ENCODE data around the gene MFRP.

MFRP gene

GRCh38 chr11:119338965-119339588 is 7.4 kb downstream of the MFRP start:
- DNase-seq (ENCODE audit: low read depth in 2 of 3, low spot score in 2 of 3): no peak

DNA sequence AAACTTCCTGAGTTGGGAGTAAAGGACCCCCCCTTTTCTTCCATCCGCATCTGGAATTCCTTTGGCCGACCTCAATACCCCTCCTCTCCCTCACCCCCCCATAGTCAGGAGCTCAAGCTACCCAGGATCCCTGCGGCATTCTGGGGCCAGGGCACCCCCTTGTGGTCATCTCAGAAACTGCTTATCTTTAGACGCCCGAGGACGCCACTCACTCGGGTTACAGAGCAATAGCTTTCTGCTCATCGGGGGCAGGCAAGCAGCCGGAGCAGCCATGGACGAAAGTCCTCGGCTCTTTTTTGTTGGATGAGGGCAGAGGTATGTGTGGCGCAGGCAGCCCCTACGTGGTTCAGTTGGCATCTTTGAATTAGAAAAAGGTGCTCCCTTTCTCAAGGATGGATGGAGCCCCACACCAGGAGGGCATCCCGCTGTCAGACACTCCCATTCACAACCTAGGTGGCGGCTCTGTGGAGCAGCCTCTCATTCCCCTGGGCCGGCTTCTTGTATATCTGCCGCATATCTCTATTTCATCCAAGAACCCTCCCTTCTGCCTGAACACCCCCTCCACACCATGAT is 8.1 kb downstream of the MFRP start:
- peak in 2 of 3 experiments; percentile 42 to 58 for DNase-seq (ENCODE audit: low read depth in 2 of 3, low spot score in 2 of 3)

- no peak for DNase-seq (ENCODE audit: low read depth in 2 of 3, low spot score in 2 of 3)
Observed at GRCh38 chr11:119337581-119338317, 8.8 kb downstream of the MFRP start.

DNA sequence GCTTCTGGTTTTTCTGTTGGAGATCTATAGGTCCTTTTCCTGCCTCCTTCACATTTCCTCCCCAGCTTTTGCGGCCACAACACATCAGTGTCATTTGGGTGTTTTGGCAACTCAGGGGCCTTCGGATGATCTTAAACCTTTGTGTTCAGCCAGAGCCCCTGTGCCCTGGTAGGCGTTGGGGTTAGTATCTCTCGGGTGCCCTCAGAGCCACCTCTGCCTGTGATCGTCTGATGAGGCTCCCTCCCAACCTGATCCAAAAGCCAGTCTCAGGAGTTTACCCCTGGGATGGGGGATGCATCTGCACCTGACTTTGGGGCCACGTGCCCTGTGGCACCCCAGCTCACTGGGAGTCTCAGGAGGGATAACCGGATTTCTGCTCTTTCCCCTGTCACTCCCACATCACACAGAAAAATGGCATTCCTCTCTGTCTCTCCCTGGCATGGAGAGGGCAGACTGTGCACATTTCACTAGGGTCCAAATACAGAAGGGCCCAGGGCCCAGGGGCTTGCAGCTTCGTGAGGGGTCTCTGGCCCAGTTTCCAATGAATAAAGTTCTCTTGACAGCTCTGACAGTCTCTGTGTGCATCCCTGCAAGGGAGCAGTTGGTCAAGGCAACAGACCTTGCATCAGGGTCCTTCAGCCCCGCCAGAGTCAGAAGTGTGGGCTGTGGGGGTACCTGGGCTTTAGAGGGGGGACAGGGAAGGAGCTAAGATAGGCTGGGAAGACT is 9.6 kb downstream of the MFRP start:
- no peak for DNase-seq (ENCODE audit: low read depth in 2 of 3, low spot score in 2 of 3)

DNA sequence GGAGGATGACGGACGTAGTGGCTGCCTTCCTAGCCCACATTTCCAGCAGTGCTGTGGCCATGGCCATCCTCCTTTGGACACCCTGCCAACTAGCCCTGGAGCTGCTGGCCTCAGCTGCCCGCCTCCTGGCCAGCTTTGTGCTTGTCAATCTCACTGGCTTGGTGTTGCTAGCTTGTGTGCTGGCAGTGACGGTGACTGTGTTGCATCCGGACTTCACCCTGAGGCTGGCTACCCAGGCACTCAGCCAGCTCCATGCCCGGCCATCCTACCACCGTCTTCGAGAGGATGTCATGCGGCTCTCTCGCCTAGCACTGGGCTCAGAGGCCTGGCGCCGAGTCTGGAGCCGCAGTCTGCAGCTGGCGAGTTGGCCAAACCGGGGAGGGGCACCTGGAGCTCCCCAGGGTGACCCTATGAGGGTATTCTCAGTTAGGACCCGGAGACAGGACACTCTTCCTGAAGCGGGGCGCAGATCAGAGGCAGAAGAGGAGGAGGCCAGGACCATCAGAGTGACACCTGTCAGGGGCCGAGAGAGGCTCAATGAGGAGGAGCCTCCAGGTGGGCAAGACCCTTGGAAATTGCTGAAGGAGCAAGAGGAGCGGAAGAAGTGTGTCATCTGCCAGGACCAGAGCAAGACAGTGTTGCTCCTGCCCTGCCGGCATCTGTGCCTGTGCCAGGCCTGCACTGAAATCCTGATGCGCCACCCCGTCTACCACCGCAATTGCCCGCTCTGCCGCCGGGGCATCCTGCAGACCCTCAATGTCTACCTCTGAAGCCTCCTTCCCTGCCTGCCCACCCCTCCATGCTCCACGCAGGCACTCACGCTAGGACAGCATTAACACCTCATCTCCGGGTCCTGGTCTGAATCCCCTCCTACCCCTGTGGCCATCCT is 10.6 kb downstream of the MFRP start:
- no peak for DNase-seq (ENCODE audit: low read depth in 2 of 3, low spot score in 2 of 3)

DNA sequence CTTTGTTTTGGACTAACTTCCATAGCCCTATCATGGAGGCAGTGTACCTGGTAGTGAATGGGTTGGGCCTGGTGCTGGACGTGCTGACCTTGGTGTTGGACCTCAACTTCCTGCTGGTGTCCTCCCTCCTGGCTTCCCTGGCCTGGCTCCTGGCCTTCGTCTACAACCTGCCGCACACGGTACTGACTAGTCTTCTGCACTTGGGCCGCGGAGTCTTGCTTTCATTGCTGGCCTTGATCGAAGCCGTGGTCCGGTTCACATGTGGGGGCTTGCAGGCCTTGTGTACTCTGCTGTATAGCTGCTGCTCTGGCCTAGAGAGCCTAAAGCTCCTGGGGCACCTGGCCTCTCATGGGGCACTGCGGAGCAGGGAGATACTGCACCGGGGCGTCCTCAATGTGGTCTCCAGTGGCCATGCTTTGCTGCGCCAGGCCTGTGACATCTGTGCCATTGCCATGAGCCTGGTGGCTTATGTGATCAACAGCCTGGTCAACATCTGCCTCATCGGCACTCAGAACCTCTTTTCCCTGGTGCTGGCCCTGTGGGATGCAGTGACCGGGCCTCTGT is 11.3 kb downstream of the MFRP start:
- DNase-seq (ENCODE audit: low read depth in 2 of 3, low spot score in 2 of 3): no peak

DNA sequence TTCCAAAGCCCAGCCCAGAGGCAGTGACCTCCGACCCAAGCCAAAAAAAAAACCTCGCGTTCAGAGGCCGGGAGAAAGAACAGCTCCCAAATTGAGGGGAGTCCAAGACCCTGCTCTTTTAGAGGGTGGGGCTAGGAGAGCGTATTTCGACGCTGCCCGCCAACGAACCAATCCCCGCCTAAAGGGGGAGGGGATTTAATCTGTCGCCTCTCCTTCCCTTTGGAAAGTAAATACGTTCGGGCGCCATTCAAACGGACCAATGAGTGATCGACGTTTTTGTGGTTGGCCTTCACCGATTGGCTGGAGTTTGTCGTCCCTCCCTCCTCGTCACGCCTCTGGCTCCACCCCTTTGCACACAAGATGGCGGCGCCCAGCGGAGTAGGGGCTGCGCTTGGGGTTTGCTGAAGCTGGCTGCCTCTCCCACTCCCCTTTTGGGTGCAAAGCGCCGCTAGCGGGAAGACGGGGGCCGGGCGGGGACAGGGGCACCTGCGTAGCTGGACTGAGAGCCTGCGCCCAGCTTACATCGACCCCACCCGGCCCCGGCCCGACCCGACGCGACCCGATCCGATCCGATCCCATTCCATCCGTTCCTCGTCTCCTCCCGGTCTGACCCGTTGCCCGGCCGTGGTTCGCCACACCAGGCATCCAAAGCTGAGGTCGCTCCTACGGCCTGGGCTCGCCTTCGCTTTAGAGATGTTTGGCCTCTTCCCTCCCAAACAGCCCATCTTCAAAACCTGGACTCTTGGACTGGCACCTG is 12.2 kb downstream of the MFRP start, which contains the start of gene RNF26:
RNF26 (plus strand) TSS at position 354 of the 757 bp plus-strand sequence. CDS start 596 bp downstream, outside the sequence.
- DNase-seq (ENCODE audit: low read depth in 2 of 3, low spot score in 2 of 3): peak; percentile 80 to 83 (median 81)

DNA sequence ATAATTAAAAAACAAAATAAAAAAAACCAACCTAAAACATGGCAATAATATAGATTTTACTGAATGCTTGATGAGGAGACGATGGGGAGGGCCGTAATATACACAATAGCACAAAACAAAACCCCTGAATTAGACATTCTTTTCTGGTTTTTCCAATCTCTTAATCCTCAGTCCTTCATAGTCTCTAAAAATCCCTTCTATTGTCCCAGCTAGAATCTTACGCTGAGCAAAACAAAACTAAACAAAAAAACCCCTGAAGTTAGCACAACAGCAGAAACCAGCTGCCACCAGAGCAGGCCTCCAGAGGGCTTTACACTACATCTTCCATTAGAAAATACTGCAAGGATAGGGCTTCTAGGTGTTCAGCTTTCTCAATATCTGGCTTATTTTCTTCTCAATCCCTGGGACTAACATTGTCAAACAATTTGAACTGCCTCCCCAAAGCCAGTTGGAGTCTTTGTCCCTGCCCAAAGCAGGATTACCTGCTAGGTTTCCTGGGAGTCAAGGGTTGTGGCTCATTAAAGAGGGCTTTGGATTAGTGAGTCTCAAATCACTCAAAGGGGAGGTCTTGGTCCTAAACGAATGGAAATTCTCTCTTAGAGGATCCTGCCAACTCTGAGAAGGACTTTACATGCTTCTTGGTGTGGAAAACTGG is 14.3 kb downstream of the MFRP start:
- no peak for DNase-seq (ENCODE audit: low read depth in 2 of 3, low spot score in 2 of 3)

DNA sequence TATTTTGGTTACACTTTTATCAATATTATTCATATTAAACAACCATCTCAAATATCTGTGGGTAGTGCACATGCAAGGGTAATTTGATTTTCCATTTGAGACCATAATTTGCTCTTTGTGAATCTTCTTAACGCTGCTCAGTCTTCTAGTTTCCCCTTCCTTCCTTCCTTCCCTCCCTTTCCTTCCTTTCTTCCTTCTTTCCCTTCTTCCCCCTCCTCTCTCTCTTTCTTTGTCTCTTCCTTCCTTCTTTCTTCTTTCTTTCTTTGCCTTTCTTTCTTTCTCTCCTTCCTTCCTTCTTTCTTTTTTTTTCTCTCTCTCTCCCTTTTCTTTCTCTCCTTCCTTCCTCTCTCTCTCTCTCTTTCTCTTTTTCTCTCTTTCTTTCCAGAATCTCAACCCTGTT is 16.3 kb downstream of the MFRP start:
- DNase-seq (ENCODE audit: low read depth in 2 of 3, low spot score in 2 of 3): no peak

GRCh38 chr11:119329320-119329719 is 17.2 kb downstream of the MFRP start:
- DNase-seq (ENCODE audit: low read depth in 2 of 3, low spot score in 2 of 3): no peak

DNA sequence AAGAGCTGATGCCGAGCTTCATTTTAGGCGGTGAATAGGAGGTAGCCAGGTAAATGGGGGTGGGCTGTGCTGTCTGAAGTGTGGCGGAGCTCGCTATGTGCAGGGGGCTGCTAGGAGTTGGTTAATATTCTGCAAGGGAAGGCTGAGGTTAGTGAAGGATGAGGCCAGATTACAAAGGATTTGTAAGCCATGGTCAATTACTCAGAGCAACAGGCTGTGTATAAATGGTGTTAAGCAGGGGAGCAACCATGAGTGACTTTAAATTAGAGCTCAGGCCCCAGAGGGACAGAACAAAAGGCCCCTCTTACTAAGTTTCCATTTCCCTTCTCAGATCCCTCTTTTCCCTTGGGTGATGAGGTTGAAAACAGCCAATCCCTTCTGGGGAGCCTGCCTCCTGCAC is 22.3 kb downstream of the MFRP start:
- no peak for DNase-seq (ENCODE audit: low read depth in 2 of 3, low spot score in 2 of 3)

DNA sequence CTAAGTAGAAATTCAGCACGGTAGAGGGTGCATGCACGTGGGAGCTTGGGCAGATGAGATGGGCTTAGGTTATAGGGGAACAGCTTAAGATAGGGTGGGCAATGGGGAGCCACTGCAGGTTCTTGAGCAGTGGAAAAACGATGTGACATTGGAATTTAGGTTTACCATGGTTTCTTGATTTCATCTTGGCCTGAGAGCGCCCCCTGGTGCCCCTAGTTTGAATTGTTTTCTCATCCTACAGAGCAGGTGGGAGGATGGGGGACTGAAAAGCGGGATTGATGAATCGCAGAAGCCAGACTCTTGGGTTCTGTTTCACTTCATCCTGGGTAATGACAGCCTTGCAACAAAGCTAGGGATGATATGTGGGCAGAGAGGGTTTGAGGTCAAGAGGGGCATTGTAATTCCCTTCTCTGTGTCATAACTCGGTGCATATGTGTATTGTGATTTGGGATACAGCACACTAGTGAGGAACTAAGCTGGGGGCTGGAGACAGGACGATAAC is 22.9 kb downstream of the MFRP start:
- DNase-seq (ENCODE audit: low read depth in 2 of 3, low spot score in 2 of 3): peak in 2 of 3 experiments; percentile 78 to 87

GRCh38 chr11:119322921-119323531 is 23.5 kb downstream of the MFRP start:
- no peak for DNase-seq (ENCODE audit: low read depth in 2 of 3, low spot score in 2 of 3)

GRCh38 chr11:119322360-119322739 is 24.2 kb downstream of the MFRP start:
- DNase-seq (ENCODE audit: low read depth in 2 of 3, low spot score in 2 of 3): no peak

DNA sequence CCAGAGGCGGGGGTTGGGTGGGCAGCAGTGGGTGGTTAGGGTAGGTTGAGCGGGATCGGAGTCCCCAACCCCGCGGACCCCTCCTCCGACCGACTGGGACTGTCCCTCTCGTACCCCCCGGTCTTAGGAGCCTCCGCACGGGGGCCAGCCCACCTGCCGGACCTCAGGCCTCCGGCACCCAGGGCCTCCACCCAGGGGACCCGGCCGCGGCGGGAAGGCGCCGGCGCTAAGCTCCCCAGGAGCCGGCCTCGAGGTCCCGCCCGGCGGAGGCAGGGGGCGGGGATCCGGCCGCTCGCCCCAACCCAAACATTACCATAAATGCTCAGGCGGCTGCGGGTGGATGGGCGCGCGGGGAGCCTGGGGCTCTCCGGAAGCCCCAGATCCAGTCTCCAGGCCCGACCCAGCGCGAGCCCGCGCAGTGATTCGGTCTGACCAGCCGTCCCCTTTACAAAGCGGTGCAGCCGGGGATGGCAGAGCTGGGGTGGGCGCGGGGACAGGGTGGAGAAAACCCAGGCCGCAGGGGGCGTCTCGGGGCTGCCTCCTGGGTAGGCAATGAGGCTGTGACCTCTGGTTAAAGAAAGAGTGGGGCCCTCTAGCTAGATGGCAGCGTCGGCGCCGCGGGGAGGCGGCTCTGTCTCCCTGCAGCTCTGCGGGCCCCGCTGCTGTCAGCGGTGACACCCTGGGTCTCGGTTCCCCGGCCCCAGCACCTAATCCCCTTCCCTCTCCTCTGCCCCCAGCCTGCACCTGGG is 25.6 kb downstream of the MFRP start:
- peak in 1 of 3 experiments; percentile 42 for DNase-seq (ENCODE audit: low read depth in 2 of 3, low spot score in 2 of 3)

DNA sequence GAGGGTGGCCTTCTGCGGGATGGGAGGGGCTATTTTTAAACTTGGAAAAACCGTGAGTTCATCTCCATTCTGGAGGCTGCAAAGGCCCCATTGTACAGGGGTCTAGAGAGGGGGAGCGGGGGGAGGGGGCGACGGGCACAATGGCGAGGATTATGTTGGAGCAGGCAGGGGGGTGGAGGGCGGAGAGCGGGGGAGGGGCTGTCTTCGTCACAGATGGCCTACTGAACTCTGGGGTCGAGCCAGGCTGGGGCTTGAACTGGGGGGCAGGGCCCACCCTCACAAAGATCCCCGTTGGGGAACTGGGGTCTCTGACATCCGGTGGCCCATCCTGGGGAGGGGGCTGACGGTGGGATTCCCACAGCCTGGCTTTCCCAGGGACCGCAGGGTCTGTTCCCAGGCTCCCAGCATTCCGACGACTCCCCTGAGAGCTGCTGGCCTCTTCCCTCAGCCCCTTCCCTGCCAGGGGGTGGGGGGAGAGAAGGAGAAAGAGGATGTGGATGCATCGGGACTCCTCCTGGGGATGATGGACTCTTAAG is 26.2 kb downstream of the MFRP start:
- no peak for DNase-seq (ENCODE audit: low read depth in 2 of 3, low spot score in 2 of 3)

- no peak for DNase-seq (ENCODE audit: low read depth in 2 of 3, low spot score in 2 of 3)
Observed at GRCh38 chr11:119319700-119320239, 26.7 kb downstream of the MFRP start.
